Measurements from ENCODE around the gene MPHOSPH10.
"Not testable (repeated sequence)": the region's sequence is repeated elsewhere in the genome, so short reads cannot be mapped to it uniquely, and the experiment has no call there.

The MPHOSPH10 gene

GRCh38 chr2:71181316-71181715 is 50.9 kb downstream of the MPHOSPH10 start:
- DNase-seq = no peak

- DNase-seq = not testable (repeated sequence)
Observed at GRCh38 chr2:71183306-71184115, 53.1 kb downstream of the MPHOSPH10 start.

GRCh38 chr2:71186973-71187372 is 56.5 kb downstream of the MPHOSPH10 start:
- no peak for DNase-seq

GRCh38 chr2:71187589-71187988 is 57.2 kb downstream of the MPHOSPH10 start:
- DNase-seq = no peak

- DNase-seq = no peak
Observed at GRCh38 chr2:71190656-71191569, 60.5 kb downstream of the MPHOSPH10 start.

- DNase-seq = no peak
Observed at GRCh38 chr2:71191570-71191943, 61.1 kb downstream of the MPHOSPH10 start.

Measured in stimulated activated CD4-positive, alpha-beta T cell treated with anti-CD3 and anti-CD28 coated beads, Interleukin-4, amount 100 ng/mL, for 24 hours (primary cell).